ENCODE data around the gene WASHC2A.
"Not testable (repeated sequence)": the region's sequence is repeated elsewhere in the genome, so short reads cannot be mapped to it uniquely, and the experiment has no call there.

WASHC2A gene

GRCh38 chr10:50067546-50068351 lies at the start of gene WASHC2A:
WASHC2A (plus strand) TSS chr10:50067954; CDS start chr10:50068006, 52 bp downstream.
- DNase-seq (ENCODE audit: low spot score), result peak; percentile 81
- H3K4me3 Mint-ChIP-seq, result peak within 1 kb of the TSS; percentile 73
- H3K27me3 Mint-ChIP-seq (ENCODE audit: low read depth), result not testable (repeated sequence)

DNA sequence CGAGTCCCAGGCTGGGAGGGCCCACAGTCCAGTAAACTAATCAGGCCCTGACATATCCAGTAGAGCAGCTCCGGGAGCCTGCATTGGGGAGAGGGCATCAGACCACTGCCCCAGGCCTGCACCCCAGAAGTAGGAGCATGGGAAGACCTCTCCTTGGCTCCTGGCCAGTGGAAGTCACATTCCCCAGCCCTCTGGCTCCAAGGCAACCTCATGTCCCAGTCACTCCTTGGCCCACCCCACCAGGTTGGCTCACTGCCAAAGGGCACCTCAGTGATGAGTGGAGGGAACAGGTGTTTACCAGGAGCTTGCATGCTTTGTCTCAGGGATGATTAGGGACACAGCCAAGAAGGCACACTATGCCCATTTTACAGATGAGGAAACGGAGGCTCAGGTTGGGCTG lies 48.5 kb upstream of the WASHC2A start:
- DNase-seq (ENCODE audit: low spot score); H3K27ac Mint-ChIP-seq; H3K36me3 Mint-ChIP-seq (ENCODE audit: low read depth); H3K9me3 Mint-ChIP-seq; H3K27me3 Mint-ChIP-seq (ENCODE audit: low read depth); H3K4me3 Mint-ChIP-seq; H3K4me1 Mint-ChIP-seq (ENCODE audit: low read depth): not testable (repeated sequence)

More at GRCh38 chr10:50067546-50068351, at the start of gene WASHC2A:
- not testable (repeated sequence) for H3K9me3 Mint-ChIP-seq; H3K36me3 Mint-ChIP-seq (ENCODE audit: low read depth); H3K4me1 Mint-ChIP-seq (ENCODE audit: low read depth)
- peak within 1 kb of the TSS; percentile 74 for H3K27ac Mint-ChIP-seq

GRCh38 chr10:50020451-50021024 lies 47.2 kb upstream of the WASHC2A start:
- H3K9me3 Mint-ChIP-seq; DNase-seq (ENCODE audit: low spot score); H3K4me1 Mint-ChIP-seq (ENCODE audit: low read depth); H3K4me3 Mint-ChIP-seq; H3K27ac Mint-ChIP-seq; H3K36me3 Mint-ChIP-seq (ENCODE audit: low read depth): not testable (repeated sequence)
- peaks cover 16% of the 10 kb centered on the region for H3K27me3 Mint-ChIP-seq (ENCODE audit: low read depth)

GRCh38 chr10:50021646-50022045 lies 46.1 kb upstream of the WASHC2A start:
- no peaks in the 10 kb centered on the region for H3K9me3 Mint-ChIP-seq
- no peak overlapping the region for H3K27ac Mint-ChIP-seq
- H3K4me1 Mint-ChIP-seq (ENCODE audit: low read depth), result no peaks in the 10 kb centered on the region
- no peaks in the 10 kb centered on the region for H3K36me3 Mint-ChIP-seq (ENCODE audit: low read depth)
- H3K4me3 Mint-ChIP-seq, result no peak overlapping the region
- peaks cover 17% of the 10 kb centered on the region for H3K27me3 Mint-ChIP-seq (ENCODE audit: low read depth)
- no peak for DNase-seq (ENCODE audit: low spot score)

DNA sequence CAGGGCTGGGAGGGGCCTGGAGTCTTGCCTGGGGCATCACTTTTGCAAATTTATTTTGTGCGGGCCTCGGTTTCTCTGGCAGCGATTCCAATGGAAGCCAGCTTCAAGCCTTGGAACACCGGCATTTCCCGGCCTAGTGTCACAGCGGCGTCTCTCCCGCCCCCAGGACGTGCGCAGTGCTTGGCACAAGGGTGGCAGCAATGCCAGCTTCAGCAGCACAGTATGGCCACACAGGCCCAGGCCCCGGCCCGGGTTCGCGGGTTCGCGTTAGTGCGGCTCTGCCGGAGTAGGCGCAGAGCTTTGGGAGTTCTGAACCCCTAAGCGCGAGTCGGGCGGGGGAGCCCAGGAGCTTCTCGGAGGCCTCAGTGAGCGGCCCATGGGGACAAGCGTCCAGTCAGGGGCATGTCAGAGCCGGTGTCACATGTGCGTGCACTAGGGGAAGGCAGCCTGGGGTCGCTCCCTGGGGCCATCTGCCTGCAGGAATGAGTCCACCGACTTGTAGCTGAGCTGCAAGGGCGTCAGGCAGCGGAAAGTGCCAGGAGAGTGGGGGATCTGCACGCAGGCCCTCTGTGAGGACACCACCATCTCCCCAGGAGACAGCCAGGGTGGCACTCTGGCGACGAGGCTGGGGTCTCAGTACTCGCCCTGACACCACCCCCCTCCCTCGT lies 42.9 kb upstream of the WASHC2A start:
- H3K27me3 Mint-ChIP-seq (ENCODE audit: low read depth), result peaks cover 19% of the 10 kb centered on the region
- H3K36me3 Mint-ChIP-seq (ENCODE audit: low read depth); H3K9me3 Mint-ChIP-seq; H3K4me3 Mint-ChIP-seq; H3K4me1 Mint-ChIP-seq (ENCODE audit: low read depth); H3K27ac Mint-ChIP-seq; DNase-seq (ENCODE audit: low spot score): not testable (repeated sequence)

GRCh38 chr10:50025627-50026026 lies 42.1 kb upstream of the WASHC2A start:
- Mint-ChIP-seq H3K27ac (no peak overlapping the region), H3K4me1 (ENCODE audit: low read depth) (no peaks in the 10 kb centered on the region), H3K36me3 (ENCODE audit: low read depth) (no peaks in the 10 kb centered on the region), H3K9me3 (no peaks in the 10 kb centered on the region), H3K4me3 (no peak overlapping the region), H3K27me3 (ENCODE audit: low read depth) (peaks cover 19% of the 10 kb centered on the region)
- no peak for DNase-seq (ENCODE audit: low spot score)

GRCh38 chr10:50027195-50027594 lies 40.6 kb upstream of the WASHC2A start:
- Mint-ChIP-seq H3K4me3 (no peak overlapping the region), H3K9me3 (no peaks in the 10 kb centered on the region), H3K4me1 (ENCODE audit: low read depth) (no peaks in the 10 kb centered on the region), H3K27ac (no peak overlapping the region), H3K27me3 (ENCODE audit: low read depth) (peaks cover 19% of the 10 kb centered on the region), H3K36me3 (ENCODE audit: low read depth) (no peaks in the 10 kb centered on the region)
- DNase-seq (ENCODE audit: low spot score), result no peak

DNA sequence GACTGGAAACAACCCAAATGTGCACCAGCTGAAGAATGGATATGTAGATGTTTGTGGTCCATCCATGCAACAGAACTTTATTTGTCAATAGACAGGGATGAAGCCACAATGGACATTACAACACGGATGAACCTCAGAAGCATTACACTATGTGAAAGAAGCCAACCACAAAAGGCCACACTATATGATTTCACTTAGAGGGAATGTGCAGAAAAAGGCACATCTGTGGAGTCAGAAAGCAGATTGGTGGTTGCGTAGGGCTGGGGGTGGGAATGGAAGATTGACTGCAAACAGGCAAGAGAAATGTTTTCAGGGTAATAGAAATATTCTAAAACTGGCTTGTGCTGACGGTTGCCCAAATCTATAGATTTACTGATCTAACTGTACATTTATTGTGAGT lies 34.3 kb upstream of the WASHC2A start:
- Mint-ChIP-seq H3K27ac (no peak overlapping the region), H3K4me3 (no peak overlapping the region), H3K36me3 (ENCODE audit: low read depth) (no peaks in the 10 kb centered on the region), H3K4me1 (ENCODE audit: low read depth) (no peaks in the 10 kb centered on the region), H3K9me3 (no peaks in the 10 kb centered on the region), H3K27me3 (ENCODE audit: low read depth) (peaks cover 8% of the 10 kb centered on the region)
- no peak for DNase-seq (ENCODE audit: low spot score)

GRCh38 chr10:50035337-50035736 lies 32.4 kb upstream of the WASHC2A start:
- not testable (repeated sequence) for H3K4me1 Mint-ChIP-seq (ENCODE audit: low read depth); H3K9me3 Mint-ChIP-seq; H3K4me3 Mint-ChIP-seq; H3K27ac Mint-ChIP-seq; H3K27me3 Mint-ChIP-seq (ENCODE audit: low read depth); DNase-seq (ENCODE audit: low spot score); H3K36me3 Mint-ChIP-seq (ENCODE audit: low read depth)

- no peak for DNase-seq (ENCODE audit: low spot score)
- Mint-ChIP-seq H3K4me3 (no peak overlapping the region), H3K9me3 (no peaks in the 10 kb centered on the region), H3K27ac (no peak overlapping the region), H3K36me3 (ENCODE audit: low read depth) (no peaks in the 10 kb centered on the region), H3K27me3 (ENCODE audit: low read depth) (no peaks in the 10 kb centered on the region), H3K4me1 (ENCODE audit: low read depth) (no peaks in the 10 kb centered on the region)
These were observed 22.7 kb upstream of the WASHC2A start for GRCh38 chr10:50044941-50045664.

DNA sequence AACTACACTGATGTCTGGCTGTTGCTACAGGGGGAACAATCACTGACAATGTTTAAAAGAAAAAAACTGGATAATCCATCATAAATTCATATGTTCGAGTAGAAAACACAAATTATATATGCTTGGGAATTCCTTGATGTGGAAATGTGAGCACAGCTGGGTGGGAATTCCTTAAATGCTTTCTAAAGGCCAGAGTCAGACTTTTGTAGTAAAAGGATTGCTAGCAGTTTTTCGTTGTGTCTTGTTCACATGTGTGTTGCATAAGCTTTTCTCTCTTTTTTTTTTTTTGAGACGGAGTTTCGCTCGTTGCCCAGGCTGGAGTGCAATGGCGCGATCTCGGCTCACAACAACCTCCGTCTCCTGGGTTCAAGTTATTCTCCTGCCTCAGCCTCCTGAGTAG lies 21.3 kb upstream of the WASHC2A start:
- not testable (repeated sequence) for H3K4me3 Mint-ChIP-seq; H3K36me3 Mint-ChIP-seq (ENCODE audit: low read depth); H3K9me3 Mint-ChIP-seq; H3K4me1 Mint-ChIP-seq (ENCODE audit: low read depth); DNase-seq (ENCODE audit: low spot score); H3K27ac Mint-ChIP-seq; H3K27me3 Mint-ChIP-seq (ENCODE audit: low read depth)

- not testable (repeated sequence) for DNase-seq (ENCODE audit: low spot score)
These were observed 20.2 kb upstream of the WASHC2A start for GRCh38 chr10:50047594-50047993.

DNA sequence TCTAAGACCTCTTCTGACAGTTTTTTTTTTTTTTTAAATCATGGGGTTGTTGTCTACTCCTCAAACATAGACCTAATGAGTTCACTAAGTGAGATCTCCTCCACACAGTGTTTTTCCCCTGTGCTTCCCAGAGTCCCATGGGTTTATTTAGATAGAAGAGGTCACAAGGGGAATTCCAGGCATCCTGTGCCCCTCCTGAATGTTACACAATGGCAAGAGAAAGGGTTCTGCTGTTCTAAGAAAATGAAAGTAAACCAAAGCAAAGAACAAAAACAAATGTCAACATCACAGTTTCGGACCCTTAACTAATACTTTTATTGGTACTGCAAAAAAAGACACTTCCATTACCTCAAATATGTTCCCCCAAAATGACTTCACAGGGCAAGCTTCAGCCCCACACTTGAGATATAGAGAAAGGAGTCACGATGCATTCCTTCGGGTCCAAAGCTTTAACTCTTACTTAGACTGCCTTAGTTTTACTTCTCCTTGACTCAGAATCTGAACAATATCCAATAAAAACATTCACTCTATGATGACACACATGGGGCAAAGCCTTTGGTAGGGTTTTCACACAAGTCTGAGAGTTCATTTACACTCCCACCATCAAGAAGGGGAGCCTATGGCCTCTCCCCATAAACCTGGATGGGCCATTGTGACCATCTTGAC lies 15.6 kb upstream of the WASHC2A start:
- DNase-seq (ENCODE audit: low spot score); H3K27ac Mint-ChIP-seq: not testable (repeated sequence)

More at GRCh38 chr10:50047594-50047993, 20.2 kb upstream of the WASHC2A start:
- not testable (repeated sequence) for H3K27me3 Mint-ChIP-seq (ENCODE audit: low read depth); H3K27ac Mint-ChIP-seq; H3K9me3 Mint-ChIP-seq; H3K4me1 Mint-ChIP-seq (ENCODE audit: low read depth); H3K4me3 Mint-ChIP-seq; H3K36me3 Mint-ChIP-seq (ENCODE audit: low read depth)

More for the DNA sequence above, 15.6 kb upstream of the WASHC2A start:
- not testable (repeated sequence) for H3K4me1 Mint-ChIP-seq (ENCODE audit: low read depth); H3K27me3 Mint-ChIP-seq (ENCODE audit: low read depth); H3K36me3 Mint-ChIP-seq (ENCODE audit: low read depth); H3K4me3 Mint-ChIP-seq; H3K9me3 Mint-ChIP-seq
